Tibial artery (tissue), 4 donors: ENCODE measurements around the gene UBXN10.

Experiments
- DNase-seq, 2 donors: peaks; one replicate each; pipeline ENCODE4 v3.0.0-alpha.2; 2019
- H3K27ac ChIP-seq, 2 donors: fragments of 200-600 bp; sonication (generic) in 1 of 2; 1 replicate in 1 of 2; 2 replicates in 1 of 2; pipeline ENCODE4 v1.5.1; 2018 to 2019; ENCODE audit warnings: mild to moderate bottlenecking in 1 of 2
- H3K27me3 ChIP-seq, 2 donors: fragments of 200-600 bp; sonication (generic) in 1 of 2; one replicate each; pipeline versions ENCODE4 v1.5.1 to v1.6.0; 2016 to 2019
- H3K36me3 ChIP-seq, 3 donors: fragments of 200-600 bp; sonication (generic) in 2 of 3; one replicate each; pipeline ENCODE4 v1.5.1; 2016 to 2019; ENCODE audit warnings: mild to moderate bottlenecking in 2 of 3
- H3K4me1 ChIP-seq, 4 donors: fragments of 200-600 bp; sonication (generic) in 2 of 4; 1 replicate in 3 of 4; 2 replicates in 1 of 4; pipeline ENCODE4 v1.5.1; 2016 to 2019
- H3K4me3 ChIP-seq, 2 donors: fragments of 200-600 bp; sonication (generic) in 1 of 2; 1 replicate in 1 of 2; 2 replicates in 1 of 2; pipeline ENCODE4 v1.5.1; 2018 to 2019; ENCODE audit warnings: mild to moderate bottlenecking in 2 of 2
- H3K9me3 ChIP-seq, 3 donors: fragments of 200-600 bp; sonication (generic) in 1 of 3; one replicate each; pipeline ENCODE4 v1.5.1; 2016 to 2019
- CTCF ChIP-seq, 2 experiments: fragments of 200-600 bp in 1 of 2; fragments of 450-650 bp in 1 of 2; IDR thresholded peaks; one replicate each; pipeline ENCODE4 v1.5.1; 2017 to 2019; ENCODE audit warnings: antibody characterized with exemption in 2 of 2, mild to moderate bottlenecking in 1 of 2, moderate library complexity in 1 of 2
- intact Hi-C: fragments of 100-400 bp; cut with DNase I; formaldehyde crosslinking; loops from one replicate; pipeline ENCODE4 v1.15.0; 2023; ENCODE audit warnings: low total_unique reads

Gene UBXN10

GRCh38 chr1:20180844-20181207 is 5.1 kb upstream of the UBXN10 start:
- Histone ChIP-seq H3K36me3 (no peaks in the 10 kb centered on the region), H3K4me1 (peaks cover 0 to 3% (median 2%) of the 10 kb centered on the region in 4 donors), H3K27me3 (peaks cover 0 to 47% of the 10 kb centered on the region in 2 donors), H3K27ac (no peak overlapping the region), H3K4me3 (no peak overlapping the region), H3K9me3 (no peaks in the 10 kb centered on the region)
- intact Hi-C loops, result no loop called here
- DNase-seq, result no peak
- no peak for TF ChIP-seq CTCF (IDR thresholded peaks at IDR 0.05)

- Histone ChIP-seq H3K4me1 (peaks cover 0 to 16% (median 6%) of the 10 kb centered on the region in 4 donors), H3K4me3 (no peak overlapping the region), H3K36me3 (no peaks in the 10 kb centered on the region), H3K9me3 (no peaks in the 10 kb centered on the region), H3K27me3 (peaks cover 0 to 60% of the 10 kb centered on the region in 2 donors), H3K27ac (no peak overlapping the region)
- no peak for TF ChIP-seq CTCF (IDR thresholded peaks at IDR 0.05)
- intact Hi-C loops, result no loop called here
- no peak for DNase-seq
Measured at GRCh38 chr1:20182415-20182814, 3.5 kb upstream of the UBXN10 start.

- TF ChIP-seq CTCF (IDR thresholded peaks at IDR 0.05), result no peak
- H3K4me3 ChIP-seq, result no peak overlapping the region
- no peak overlapping the region for H3K27ac ChIP-seq
- H3K36me3 ChIP-seq, result no peaks in the 10 kb centered on the region
- H3K27me3 ChIP-seq, result peaks cover 0 to 64% of the 10 kb centered on the region in 2 donors
- intact Hi-C loops, result no loop called here
- no peak for DNase-seq
- H3K4me1 ChIP-seq, result peaks cover 0 to 16% (median 6%) of the 10 kb centered on the region in 4 donors
- no peaks in the 10 kb centered on the region for H3K9me3 ChIP-seq
Measured at GRCh38 chr1:20183035-20183434, 2.9 kb upstream of the UBXN10 start.

GRCh38 chr1:20183616-20184271 is 2.2 kb upstream of the UBXN10 start:
- H3K4me1 ChIP-seq, result peaks cover 0 to 16% (median 6%) of the 10 kb centered on the region in 4 donors
- no peak for DNase-seq

GRCh38 chr1:20184481-20184900 is 1.4 kb upstream of the UBXN10 start:
- H3K27me3 ChIP-seq, result peaks cover 0 to 73% of the 10 kb centered on the region in 2 donors

More at GRCh38 chr1:20183616-20184271, 2.2 kb upstream of the UBXN10 start:
- H3K4me3 ChIP-seq, result no peak overlapping the region
- no peak for TF ChIP-seq CTCF (IDR thresholded peaks at IDR 0.05)
- intact Hi-C loops, result no loop called here
- H3K36me3 ChIP-seq, result no peaks in the 10 kb centered on the region
- H3K27ac ChIP-seq, result no peak overlapping the region
- H3K27me3 ChIP-seq, result peaks cover 0 to 67% of the 10 kb centered on the region in 2 donors
- no peaks in the 10 kb centered on the region for H3K9me3 ChIP-seq

More at GRCh38 chr1:20184481-20184900, 1.4 kb upstream of the UBXN10 start:
- TF ChIP-seq CTCF (IDR thresholded peaks at IDR 0.05), result no peak
- no peak overlapping the region for H3K27ac ChIP-seq
- no peaks in the 10 kb centered on the region for H3K36me3 ChIP-seq
- no peak for DNase-seq
- intact Hi-C loops, result no loop called here
- H3K9me3 ChIP-seq, result no peaks in the 10 kb centered on the region
- peaks cover 0 to 16% (median 6%) of the 10 kb centered on the region in 4 donors for H3K4me1 ChIP-seq
- H3K4me3 ChIP-seq, result no peak overlapping the region
